GM23338 (cell line): ENCODE data around the gene NLGN1.

Experiments
- CREB1 ChIP-seq: fragments of 250-450 bp; sonication (Bioruptor Pico); IDR thresholded peaks from 2 replicates; pipeline ENCODE4 v1.5.0; 2020; ENCODE audit warnings: low read depth, mild to moderate bottlenecking, moderate library complexity
- CTCF ChIP-seq, 2 experiments: fragments of 200-600 bp in 1 of 2; sonication (generic) in 1 of 2; conservative IDR thresholded peaks; 2 replicates each; pipeline versions ENCODE4 v1.5.1 to v1.6.1; 2016 to 2017; ENCODE audit warnings: antibody characterized with exemption in 2 of 2, low read depth in 2 of 2, mild to moderate bottlenecking in 2 of 2, moderate library complexity in 1 of 2
- ETS1 ChIP-seq: IDR thresholded peaks from 2 replicates; pipeline ENCODE4 v1.6.1; 2016; ENCODE audit warnings: antibody characterized with exemption
- EZH2 ChIP-seq: fragments of 200-600 bp; sonication (generic); IDR thresholded peaks from one replicate; pipeline ENCODE4 v1.8.0; 2017; ENCODE audit warnings: antibody characterized with exemption, mild to moderate bottlenecking, low read depth; ENCODE audit not compliant: unreplicated experiment
- EZH2phosphoT487 ChIP-seq: fragments of 200-600 bp; sonication (generic); IDR thresholded peaks from one replicate; pipeline ENCODE4 v1.8.1; 2018; ENCODE audit warnings: antibody characterized with exemption; ENCODE audit not compliant: unreplicated experiment
- JUNB ChIP-seq: IDR thresholded peaks from one replicate; pipeline ENCODE4 v1.6.1; 2016; ENCODE audit warnings: antibody characterized with exemption; ENCODE audit not compliant: unreplicated experiment
- NANOG ChIP-seq: IDR thresholded peaks from 2 replicates; pipeline ENCODE4 v1.6.1; 2016; ENCODE audit warnings: antibody characterized with exemption, borderline replicate concordance
- POLR2AphosphoS5 ChIP-seq: IDR thresholded peaks from 2 replicates; pipeline ENCODE4 v1.6.1; 2016; ENCODE audit warnings: antibody characterized with exemption, low read depth
- REST ChIP-seq: IDR thresholded peaks from one replicate; pipeline ENCODE4 v1.6.1; 2018; ENCODE audit warnings: antibody characterized with exemption; ENCODE audit not compliant: unreplicated experiment
- STAT1 ChIP-seq: IDR thresholded peaks from one replicate; pipeline ENCODE4 v1.6.1; 2016; ENCODE audit warnings: antibody characterized with exemption; ENCODE audit not compliant: unreplicated experiment
- ZNF114 ChIP-seq: fragments of 250-450 bp; sonication (Bioruptor Pico); IDR thresholded peaks from 2 replicates; pipeline ENCODE4 v1.5.0; 2020; ENCODE audit warnings: mild to moderate bottlenecking, moderate library complexity
- ZNF331 ChIP-seq: fragments of 250-450 bp; sonication (Bioruptor Pico); IDR thresholded peaks from 2 replicates; pipeline ENCODE4 v1.5.0; 2020; ENCODE audit warnings: low read depth, mild to moderate bottlenecking, moderate library complexity
- ZNF462 ChIP-seq: fragments of 250-450 bp; sonication (Bioruptor Pico); IDR thresholded peaks from 2 replicates; pipeline ENCODE4 v1.5.0; 2020; ENCODE audit warnings: mild to moderate bottlenecking, moderate library complexity

GRCh38 chr3:174202561-174202960 lies 805.0 kb downstream of the NLGN1 start:
- no peak for TF ChIP-seq CTCF (conservative IDR thresholded peaks at IDR 0.05; ENCODE audit: low read depth in 2 of 2)
- no peak for TF ChIP-seq POLR2AphosphoS5
- no peak for TF ChIP-seq REST
- no peak for TF ChIP-seq EZH2
- no peak for TF ChIP-seq NANOG
- TF ChIP-seq JUNB: no peak
- TF ChIP-seq CREB1 (CRISPR knock-in tag): no peak
- TF ChIP-seq STAT1: no peak
- TF ChIP-seq EZH2phosphoT487: no peak
- TF ChIP-seq ZNF331: no peak
- TF ChIP-seq ZNF114: no peak
- no peak for TF ChIP-seq ETS1
- TF ChIP-seq ZNF462: no peak
